Measurements from ENCODE around the gene DOCK7.

Gene DOCK7

DNA sequence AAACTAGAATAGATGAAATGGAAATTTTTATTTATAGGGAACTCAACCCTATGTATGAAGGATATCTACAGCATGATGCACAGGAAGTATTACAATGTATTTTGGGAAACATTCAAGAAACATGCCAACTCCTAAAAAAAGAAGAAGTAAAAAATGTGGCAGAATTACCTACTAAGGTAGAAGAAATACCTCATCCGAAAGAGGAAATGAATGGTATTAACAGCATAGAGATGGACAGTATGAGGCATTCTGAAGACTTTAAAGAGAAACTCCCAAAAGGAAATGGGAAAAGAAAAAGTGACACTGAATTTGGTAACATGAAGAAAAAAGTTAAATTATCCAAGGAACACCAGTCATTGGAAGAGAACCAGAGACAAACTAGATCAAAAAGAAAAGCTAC, 243.5 kb downstream of the DOCK7 start:
- no peak for DNase-seq (ENCODE audit: low spot score)

DNA sequence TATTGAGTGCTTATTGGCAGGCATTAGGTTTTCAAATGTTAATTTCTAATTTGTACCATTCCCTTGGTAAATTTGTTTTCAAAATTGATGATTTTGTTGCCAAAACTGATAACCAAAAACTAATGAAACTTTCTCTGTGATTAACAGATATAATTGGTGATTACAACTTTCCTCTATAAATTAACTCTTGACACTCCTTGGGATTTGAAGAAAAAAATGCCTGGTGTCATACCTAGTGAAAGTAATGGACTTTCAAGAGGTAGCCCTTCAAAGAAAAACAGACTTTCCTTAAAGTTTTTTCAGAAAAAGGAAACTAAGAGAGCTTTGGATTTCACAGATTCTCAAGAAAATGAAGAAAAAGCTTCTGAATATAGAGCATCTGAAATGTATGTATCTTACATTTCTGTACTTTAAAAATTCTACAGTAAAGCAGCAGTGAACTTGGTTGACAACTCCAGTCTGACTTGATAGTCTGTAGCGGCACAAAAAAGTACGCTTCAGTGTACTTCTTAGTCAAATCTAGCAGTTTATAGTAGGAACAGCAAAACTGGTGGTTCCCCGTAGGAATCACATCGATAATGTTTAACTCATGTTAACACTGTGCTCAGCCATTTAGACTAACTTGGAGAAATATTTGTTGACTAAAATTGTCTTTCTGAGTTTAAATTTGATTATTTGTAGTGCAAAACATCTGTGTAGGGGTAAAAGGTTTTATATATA, 248.4 kb downstream of the DOCK7 start:
- DNase-seq (ENCODE audit: low spot score), result no peak

DNA sequence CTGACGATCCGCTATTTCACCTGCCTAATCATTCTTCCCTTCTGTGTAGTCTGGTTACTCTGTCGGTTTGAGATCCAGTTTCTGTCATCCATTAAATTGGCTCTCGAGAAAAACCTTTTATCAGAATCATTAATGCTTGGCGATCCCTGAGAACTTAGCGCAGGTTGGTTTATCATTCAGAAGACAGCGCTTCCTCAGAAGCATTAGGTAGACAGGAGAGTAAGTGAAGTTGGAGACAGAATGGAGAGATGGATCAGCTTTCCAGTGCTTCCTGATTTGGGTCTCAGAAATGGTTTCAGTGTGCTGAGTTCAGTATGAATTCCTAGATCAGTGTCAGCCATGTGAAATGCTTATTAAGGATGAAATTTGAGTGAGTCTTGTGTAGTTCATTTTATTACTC, 250.0 kb downstream of the DOCK7 start:
- DNase-seq (ENCODE audit: low spot score), result no peak

DNA sequence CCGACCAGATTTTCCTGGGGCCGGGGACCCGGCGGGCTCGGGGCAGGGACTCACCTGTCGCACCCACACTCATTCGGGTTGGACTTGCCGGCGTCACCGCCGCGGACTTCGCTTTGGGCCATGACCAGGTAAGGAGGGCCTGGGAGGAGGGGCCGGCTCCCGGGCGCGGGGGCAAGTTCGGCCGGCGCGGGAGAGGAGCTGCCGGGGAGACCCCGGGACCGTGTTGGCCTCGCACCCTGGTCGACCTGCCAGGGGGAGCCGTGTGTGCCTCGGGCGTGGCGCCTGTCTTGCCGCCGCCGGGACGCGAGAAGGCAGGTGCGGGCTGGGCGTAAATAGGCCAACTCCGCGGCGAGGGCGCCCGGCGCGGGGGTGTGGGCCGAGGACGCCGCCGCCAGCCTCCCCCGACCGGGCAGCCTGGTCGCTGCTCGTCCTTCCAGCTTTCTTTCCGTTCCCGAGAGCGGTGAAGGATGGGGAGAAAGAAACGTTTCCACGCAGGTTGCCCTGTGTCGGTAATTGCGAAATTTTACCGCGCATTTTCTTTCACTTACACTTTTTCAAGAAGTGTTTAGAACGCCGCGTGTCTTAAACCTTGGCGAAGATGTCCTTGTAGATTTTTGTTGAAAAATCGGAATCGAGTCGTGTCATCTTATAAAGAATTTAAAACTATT, 250.8 kb downstream of the DOCK7 start:
- DNase-seq (ENCODE audit: low spot score), result no peak

DNA sequence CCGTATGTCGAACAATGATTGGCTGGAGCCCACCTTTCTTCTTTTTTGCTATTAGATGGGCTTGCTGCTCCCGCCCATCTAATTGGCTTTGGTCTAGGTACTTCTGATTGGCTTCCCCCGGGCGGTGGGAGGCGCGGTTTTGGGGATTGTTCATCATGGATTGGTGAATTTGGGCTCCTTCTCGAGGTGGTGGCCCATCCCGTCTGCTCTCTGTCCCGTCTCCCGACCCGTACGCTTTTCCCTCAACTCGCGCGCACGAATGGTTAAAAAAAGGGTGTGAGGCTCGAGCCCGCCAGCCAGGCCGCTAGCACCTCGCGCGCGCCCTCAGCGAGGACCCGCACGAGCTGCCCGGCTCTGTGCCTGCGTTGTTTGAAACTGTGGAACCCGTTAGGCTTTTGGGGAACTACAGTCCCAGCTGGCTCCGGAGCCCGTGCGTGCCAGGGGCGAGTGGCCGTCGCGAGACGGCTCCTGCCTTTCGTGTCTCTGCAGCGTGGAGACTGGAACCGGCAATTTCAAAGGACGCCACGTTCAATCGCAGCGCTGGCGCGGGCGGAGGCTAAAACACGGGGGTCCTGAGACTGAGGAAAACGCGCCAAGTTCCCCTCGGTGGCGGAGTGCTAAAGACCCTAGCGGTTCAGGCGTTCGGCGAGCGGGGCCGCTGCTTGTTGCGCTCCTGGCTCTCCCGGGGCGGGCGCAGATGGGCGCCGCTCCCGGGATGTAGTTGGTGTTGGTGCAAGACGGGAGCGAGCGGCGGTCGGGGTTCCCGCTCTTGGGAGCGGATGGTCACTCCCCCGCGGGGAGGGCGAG, 251.5 kb downstream of the DOCK7 start, which contains the start of gene USP1:
Gene USP1, plus strand, starts transcription at position 584 of the 807 bp plus-strand sequence. CDS start 2,819 bp downstream, outside the sequence.
- peak; percentile 98 for DNase-seq (ENCODE audit: low spot score)

DNA sequence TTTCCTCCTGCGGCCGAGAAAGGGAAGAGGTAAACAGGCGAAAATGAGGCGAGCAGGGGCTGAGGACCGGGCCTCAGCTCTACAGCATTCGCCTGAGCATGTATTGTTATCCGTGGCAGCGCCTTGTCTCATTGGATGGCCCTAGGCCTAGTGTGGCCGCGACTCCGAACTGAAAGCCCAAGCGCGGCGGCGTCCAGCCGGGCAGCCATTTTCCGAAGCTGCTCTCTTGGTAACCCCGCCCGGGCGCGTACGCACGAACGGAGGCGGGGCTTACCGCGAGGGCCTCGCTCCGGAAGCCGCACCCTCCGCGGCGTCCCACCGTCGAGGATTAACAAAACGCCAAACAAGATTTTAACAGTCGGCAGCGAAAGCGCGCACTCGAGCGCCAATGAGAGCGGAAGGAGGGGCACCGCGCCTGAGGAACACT, 252.1 kb downstream of the DOCK7 start:
- DNase-seq (ENCODE audit: low spot score), result peak; percentile 98

DNA sequence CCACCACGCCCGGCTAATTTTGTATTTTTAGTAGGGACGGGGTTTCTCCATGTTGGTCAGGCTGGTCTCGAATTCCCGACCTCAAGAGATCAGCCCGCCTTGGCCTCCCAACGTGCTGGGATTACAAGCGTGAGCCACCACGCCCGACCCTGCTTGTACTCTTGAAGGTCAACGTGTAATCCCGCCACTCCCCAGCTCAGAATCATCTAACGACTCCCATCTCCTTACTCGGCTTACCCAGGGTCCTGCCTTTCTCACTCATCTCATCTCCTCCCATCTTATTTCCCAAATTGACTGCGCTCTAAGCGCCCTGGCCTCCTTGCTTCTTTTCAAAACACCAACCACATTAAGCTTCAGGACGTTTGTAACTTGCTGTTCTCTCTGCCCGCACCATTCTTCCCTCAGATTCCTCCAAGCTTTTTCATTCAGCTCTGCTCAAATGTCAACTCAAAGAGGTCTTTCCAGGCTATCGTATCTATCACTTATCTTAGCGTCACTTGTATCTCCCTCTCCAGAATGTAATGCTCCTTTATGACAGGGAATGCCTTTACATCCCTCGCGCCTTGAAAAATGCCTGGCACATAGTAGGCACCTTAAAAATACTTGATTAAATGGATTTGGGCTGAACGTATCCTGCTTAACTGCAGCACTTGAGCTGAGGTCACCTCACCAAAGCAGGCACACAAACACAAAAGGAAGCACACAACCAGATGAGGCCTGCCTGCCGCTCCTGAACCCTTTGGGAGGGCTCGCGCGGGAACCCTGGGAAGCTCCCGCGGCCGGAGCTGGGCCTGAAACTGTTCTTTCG, 252.8 kb downstream of the DOCK7 start:
- no peak for DNase-seq (ENCODE audit: low spot score)

DNA sequence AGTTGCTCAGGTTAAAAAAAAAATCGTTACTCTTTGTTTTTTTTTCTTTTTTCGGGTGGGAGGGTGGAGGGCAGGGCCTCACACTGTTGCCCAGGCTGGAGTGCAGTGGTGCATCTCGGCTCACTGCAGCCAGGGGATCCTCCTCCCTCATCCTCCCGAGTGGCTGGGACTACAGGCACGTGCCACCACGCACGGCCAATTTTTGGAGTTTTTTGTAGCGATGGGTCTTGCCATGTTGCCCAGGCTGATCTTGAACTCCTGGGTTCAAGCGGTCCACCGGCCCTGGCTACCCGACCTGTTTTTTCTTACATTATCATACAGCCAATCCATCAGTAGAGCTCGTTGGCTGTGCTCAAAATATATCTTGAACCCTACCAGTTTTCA, 253.6 kb downstream of the DOCK7 start:
- DNase-seq (ENCODE audit: low spot score), result no peak

DNA sequence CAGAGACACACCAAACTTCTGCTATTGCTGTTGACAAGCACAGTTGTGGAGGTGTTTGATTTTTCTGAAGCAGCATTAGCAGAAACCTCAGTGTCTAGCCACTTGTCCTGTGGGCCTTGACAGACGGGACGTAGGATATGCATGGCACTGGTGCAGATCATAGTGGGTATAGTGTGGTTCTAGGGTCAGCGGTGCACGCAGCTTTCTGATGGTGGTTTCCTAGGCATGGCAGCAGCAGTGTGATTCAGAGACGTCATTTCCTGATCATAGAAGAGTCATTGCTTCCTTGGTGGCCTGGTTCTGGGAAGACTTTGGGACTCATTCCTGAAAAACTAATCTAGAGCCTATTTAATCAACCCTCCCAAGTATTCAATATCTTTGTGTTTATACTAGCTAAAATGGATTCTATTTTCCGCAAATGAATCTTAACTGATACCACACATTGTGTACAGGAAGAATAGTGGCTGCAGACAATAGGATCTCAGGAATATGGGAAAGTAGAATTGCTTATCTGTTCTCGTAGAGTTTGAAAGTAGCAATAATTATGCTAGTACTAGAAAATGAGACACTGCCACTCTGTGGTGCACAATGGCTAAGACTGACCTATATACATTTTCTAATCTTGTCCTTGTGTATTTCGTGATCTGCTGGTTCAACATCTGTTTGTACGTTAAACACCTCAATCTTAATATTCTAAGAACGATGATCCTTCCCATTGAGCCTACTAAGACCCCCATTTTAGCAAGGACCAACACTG, 254.1 kb downstream of the DOCK7 start:
- no peak for DNase-seq (ENCODE audit: low spot score)

DNA sequence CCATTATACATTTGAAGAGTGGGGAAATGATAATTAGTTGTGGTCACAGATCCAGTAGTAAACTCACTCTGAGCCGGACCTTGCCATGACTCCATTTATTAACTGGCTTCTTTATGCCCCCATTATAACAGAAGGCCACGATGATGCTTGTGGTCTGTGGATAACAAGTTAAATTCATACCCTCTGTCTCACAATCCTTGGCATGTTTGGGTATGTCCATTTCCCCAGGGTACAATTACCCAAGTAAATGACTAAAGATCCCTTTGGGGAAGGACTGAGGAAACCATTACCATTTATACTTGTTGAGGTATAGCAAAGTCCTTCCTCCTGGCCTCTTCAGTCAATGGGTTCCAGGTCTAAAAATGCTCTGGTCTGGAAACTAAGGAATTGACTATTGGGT, 258.6 kb downstream of the DOCK7 start:
- DNase-seq (ENCODE audit: low spot score), result no peak

DNA sequence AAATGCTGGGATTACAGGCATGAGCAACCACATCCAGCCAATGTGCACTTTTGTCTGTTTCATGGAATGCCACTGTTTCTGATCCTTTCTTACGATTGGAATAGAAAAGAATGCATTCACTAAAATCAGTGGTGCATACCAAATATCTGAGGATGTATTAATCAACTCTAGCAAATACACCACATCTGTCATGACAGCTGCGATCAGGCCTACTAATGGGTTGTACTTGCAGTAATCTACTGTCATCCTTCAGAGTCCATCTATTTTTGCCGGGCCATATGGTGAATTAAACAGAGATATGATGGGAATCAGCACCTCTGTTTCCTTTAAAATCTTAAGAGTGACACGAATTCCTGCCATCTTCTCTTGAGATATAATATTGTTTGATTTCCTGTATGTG, 259.8 kb downstream of the DOCK7 start:
- DNase-seq (ENCODE audit: low spot score), result no peak

DNA sequence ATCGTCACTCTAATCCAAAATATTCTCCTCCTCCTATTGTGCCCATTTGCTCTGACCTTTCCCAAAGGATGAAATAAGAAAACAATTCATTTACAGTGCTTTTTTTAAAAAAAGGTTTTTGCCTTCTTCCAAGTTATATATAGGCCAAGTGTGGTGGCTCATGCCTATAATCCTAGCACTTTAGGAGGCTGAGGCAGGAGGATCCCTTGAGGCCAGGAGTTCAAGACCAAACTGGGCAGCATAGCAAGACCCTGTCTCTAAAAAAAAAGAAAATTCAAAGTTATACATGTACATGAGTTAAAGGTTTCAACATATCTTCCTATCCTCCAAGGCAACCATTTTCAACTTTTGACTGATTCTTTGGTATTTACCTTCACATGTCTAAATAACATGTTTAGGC, 261.4 kb downstream of the DOCK7 start:
- no peak for DNase-seq (ENCODE audit: low spot score)

DNA sequence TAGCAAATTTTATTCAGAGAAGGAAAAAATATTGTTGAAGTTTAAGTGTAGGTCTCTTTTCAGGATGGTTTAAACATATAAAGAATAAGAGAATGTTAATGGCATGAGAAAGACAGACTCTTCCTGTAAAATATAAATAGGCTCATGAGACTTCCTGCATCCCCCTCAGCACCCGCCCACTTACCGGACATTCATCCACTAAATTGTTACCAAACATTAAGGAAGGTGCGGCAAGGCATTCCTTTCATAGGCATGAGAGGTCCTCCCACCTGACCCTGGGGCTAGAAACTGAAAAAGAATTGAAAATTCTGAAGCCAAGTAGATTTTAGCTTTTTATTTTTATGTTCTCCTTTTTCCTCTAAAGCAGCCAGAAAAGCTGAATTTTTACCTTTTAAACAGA, 261.9 kb downstream of the DOCK7 start:
- no peak for DNase-seq (ENCODE audit: low spot score)

DNA sequence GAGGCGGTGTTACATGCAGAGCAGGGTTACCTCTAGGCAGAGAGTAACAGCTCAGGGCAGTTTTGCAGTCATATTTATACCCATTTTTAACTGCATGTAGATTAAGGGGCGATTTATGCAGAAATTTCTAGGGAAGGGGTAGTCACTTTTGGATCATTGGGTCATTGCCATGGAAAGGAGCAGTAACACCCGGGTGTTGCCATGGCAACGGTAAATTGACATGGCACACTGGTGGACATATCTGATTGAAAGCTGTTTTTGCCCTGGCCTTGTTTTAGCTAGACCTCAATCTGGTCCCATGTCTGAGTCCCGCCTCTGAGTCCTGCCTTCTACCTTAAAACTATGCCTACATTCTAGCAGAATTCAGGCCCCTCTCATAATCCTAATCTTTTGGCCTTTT, 263.1 kb downstream of the DOCK7 start:
- DNase-seq (ENCODE audit: low spot score), result no peak

DNA sequence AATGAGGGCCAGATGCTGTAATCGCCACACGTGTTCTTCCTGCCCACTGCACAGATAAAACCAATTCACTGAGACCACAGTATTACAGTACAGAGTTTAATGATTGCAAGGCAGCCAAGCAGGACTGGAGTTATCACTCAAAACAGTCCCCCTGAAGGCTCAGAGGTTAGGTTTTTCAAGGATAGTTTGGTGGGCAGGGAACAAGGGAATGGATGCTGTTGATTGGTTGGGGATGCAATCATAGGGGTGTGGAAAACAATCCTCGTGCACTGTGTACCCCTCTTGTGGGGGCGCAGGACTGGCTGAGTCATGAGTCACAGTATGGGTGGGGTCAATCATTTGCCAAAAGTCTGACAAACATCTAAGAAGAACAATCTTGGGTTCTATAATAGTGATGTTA, 263.8 kb downstream of the DOCK7 start:
- no peak for DNase-seq (ENCODE audit: low spot score)

DNA sequence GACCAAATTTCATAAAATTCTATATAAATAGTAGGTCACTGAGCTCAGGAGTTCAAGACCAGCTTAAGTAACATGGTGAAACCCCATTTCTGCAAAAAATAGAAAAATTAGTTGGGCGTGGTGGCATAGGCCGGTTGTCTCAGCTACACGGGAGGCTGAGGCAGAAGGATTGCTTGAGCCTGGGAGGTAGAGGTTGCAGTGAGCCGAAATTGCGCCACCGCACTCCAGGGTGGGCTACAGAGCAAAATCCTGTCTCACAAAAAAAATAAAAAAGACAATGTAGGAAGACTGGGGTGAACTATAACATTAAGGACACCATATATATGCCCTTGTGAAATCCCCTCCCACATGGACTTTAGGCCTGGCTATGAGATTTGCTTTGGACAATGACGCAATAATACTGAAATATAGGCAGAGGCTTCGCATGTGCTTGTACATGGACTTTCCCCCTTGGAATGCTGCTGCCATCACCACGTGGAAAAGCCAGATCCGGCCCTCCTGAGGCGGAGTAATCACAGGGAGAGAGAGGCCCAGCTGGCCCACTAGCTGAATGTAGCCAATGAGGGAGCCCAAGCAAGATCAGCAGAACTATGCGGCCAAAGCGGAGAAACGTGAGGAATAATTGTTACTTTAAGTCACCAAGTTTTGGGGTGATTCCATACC, 264.5 kb downstream of the DOCK7 start:
- DNase-seq (ENCODE audit: low spot score), result no peak

DNA sequence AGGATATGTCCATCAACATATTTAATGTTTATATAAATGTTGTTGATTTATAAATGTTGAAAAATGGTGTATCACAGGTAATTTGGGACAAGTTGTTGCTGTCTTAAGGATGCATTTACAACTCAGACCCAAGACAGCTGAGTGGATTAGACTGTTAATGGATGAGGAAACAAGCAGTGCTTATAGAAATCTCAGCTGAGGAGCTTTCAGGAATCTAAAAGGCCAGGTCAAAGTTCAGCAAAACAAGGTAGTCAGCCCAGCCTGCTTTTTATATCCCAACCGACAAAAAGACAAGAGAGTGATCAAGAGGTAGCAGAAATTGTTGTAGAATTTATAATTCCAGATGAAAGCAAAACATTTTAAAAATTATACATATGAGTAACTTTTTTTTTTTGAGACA, 268.0 kb downstream of the DOCK7 start:
- no peak for DNase-seq (ENCODE audit: low spot score)

DNA sequence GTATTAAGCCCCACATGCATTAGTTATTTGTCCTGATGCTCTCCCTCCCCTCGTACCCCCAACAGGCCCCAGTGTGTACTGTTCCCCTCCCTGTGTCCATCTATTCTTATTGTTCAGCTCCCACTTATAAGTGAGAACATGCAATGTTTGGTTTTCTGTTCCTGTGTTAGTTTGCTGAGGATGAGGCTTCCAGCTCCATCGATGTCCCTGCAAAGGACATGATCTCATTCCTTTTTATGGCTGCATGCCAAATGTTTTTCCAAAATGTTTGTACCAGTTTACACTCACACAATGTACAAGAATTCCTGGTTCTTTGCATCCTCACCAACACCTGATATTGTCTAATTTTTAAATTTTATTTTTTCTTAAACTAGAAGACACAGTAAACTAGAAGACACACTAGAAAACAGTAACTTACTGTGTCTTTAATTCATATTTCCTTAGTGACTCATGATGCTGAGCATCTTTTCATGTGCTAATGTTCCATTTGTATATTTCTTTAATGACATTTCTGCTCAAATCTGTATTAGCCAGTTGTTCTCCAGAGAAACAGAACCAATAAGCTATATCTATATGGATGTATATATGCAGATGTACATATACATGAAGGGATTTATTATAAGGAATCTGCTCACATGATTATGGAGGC, 270.7 kb downstream of the DOCK7 start:
- no peak for DNase-seq (ENCODE audit: low spot score)

DNA sequence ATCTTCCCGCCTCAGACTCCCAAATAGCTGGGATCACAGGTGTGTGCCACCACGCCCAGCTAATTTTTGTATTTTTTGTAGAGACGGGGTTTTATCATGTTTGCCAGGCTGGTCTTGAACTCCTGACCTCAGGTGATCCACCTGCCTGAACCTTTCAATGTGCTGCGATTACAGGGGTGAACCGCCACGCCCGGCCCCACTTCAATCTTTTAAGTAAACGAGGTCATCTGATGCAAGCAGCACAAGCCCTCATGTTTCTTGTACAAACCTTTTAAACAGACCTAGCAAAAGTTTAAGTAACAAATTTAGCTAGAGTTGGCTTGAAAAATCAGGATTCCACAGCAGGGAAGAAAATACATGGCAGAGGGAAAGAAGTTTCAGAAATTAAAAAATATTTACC, 272.5 kb downstream of the DOCK7 start:
- no peak for DNase-seq (ENCODE audit: low spot score)

DNA sequence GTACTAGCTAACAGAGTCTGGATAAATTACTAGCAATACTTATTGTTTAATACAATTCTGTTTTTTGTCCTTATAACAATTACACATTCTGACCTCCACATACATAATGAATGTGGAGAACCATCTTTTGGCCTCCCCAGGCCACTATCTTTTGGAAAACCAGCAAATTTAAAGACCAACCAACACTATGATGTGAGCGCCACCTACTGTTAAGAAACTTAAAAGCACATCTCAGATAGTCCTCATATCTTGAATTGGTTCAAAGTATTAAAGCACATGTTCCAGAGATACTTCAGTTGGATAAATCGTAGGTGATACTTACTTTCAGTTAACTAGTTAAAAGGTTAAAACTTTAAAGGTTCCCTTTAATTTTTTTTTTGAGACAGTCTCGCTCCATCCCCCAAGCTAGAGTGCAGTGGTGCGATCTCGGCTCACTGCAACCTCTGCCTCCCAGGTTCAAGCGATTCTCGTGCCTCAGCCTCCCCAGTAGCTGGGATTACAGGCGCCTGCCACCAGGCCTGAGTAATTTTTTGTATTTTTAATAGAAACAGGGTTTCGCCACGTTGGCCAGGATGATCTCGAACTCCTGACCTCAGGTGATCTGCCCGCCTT, 280.7 kb downstream of the DOCK7 start:
- DNase-seq (ENCODE audit: low spot score), result no peak

Measured in left forelimb (tissue), 1 donor.